Measurements from ENCODE around the gene SYT14. TPM values are rescaled to one million over a fixed set of nuclear protein-coding genes. Genes with fewer than 3 reads are reported as not detected.

Gene SYT14
- total RNA-seq, 2 donors from 2014 or later: 6.2 to 7.1 TPM

- WGBS, 2 experiments (ENCODE audit: insufficient coverage in 1 of 2, insufficient read length in 1 of 2): 90 to 94% methylated on average over 2 of the region's 2 CpGs
Measured at GRCh38 chr1:209945377-209945776, 7.4 kb downstream of the SYT14 start.

DNA sequence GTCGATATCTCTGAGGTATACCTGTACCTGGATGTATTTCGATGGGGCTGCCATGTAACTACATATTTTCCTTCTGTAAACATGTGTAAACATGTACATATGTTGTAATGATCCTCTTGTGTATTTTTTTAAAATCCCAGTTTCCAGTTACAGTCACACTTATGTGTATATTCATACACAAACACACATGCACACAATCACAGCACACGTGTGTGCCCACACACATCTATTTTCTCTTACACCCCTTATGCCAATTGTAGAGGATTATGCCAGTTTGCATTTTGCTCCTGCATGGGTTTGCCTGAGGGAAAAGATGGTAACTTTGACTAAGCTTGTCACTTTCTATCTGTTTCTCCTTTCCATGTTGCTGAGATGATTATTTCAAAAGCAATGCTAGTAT, 10.1 kb downstream of the SYT14 start:
- H3K27me3 Mint-ChIP-seq (ENCODE audit: insufficient read depth): no peaks in the 10 kb centered on the region
- WGBS, 2 experiments (ENCODE audit: insufficient coverage in 1 of 2, insufficient read length in 1 of 2): 95 to 100% methylated on average over 2 to 3 of the region's 3 CpGs
- H3K27me3 ChIP-seq (ENCODE audit: control insufficient read depth, insufficient read depth, low read length, poor library complexity, severe bottlenecking): no peaks in the 10 kb centered on the region
- H3K27ac Mint-ChIP-seq: no peak overlapping the region
- no peaks in the 10 kb centered on the region for H3K36me3 Mint-ChIP-seq (ENCODE audit: low read depth)
- DNase-seq: no peak
- H3K4me3 ChIP-seq (ENCODE audit: low read length): no peak overlapping the region
- no peak overlapping the region for H3K27ac ChIP-seq (ENCODE audit: low read depth, low read length)
- TF ChIP-seq CTCF (conservative IDR thresholded peaks at IDR 0.05): no peak
- no peaks in the 10 kb centered on the region for H3K36me3 ChIP-seq (ENCODE audit: control insufficient read depth, insufficient read depth, low read length)
- no peak overlapping the region for H3K4me3 Mint-ChIP-seq
- no peaks in the 10 kb centered on the region for H3K9me3 ChIP-seq (ENCODE audit: control insufficient read depth, low read length)
- no peak overlapping the region for H3K9ac ChIP-seq (ENCODE audit: extremely low read depth, low read length, poor library complexity, severe bottlenecking)
- no peaks in the 10 kb centered on the region for H3K9me3 Mint-ChIP-seq
- no peaks in the 10 kb centered on the region for H3K4me1 ChIP-seq (ENCODE audit: control insufficient read depth, insufficient read depth, low read length)
- no peaks in the 10 kb centered on the region for H3K4me1 Mint-ChIP-seq

More at GRCh38 chr1:209945377-209945776, 7.4 kb downstream of the SYT14 start:
- H3K36me3 Mint-ChIP-seq (ENCODE audit: low read depth): no peaks in the 10 kb centered on the region
- no peak overlapping the region for H3K27ac Mint-ChIP-seq
- Histone ChIP-seq H3K4me3 (ENCODE audit: low read length) (no peak overlapping the region), H3K27me3 (ENCODE audit: control insufficient read depth, insufficient read depth, low read length, poor library complexity, severe bottlenecking) (no peaks in the 10 kb centered on the region), H3K9ac (ENCODE audit: extremely low read depth, low read length, poor library complexity, severe bottlenecking) (no peak overlapping the region), H3K9me3 (ENCODE audit: control insufficient read depth, low read length) (no peaks in the 10 kb centered on the region), H3K36me3 (ENCODE audit: control insufficient read depth, insufficient read depth, low read length) (no peaks in the 10 kb centered on the region), H3K4me1 (ENCODE audit: control insufficient read depth, insufficient read depth, low read length) (no peaks in the 10 kb centered on the region), H3K27ac (ENCODE audit: low read depth, low read length) (no peak overlapping the region)
- H3K4me1 Mint-ChIP-seq: no peaks in the 10 kb centered on the region
- H3K4me3 Mint-ChIP-seq: no peak overlapping the region
- H3K27me3 Mint-ChIP-seq (ENCODE audit: insufficient read depth): no peaks in the 10 kb centered on the region
- DNase-seq: no peak
- TF ChIP-seq CTCF (conservative IDR thresholded peaks at IDR 0.05): no peak
- H3K9me3 Mint-ChIP-seq: no peaks in the 10 kb centered on the region

DNA sequence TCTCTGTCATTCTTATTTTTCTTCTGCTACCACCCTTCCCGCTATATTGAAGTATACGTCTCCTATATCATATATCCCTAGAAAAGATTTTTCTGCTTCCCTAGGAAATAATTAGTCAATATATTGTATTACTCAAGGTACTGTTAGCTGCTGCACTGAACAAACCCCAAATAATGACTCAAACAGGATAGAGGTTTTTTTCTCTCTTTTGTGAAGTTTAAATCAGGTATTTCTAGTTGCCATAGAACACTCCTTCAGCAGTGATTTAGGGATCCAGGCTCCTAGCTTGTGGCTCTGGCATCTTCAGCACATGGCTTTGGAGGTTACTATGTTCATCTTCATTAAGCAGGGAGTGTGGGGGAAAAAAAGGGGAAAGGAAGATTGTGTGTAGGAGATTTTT, 18.1 kb downstream of the SYT14 start:
- Histone ChIP-seq H3K4me3 (ENCODE audit: low read length) (no peak overlapping the region), H3K4me1 (ENCODE audit: control insufficient read depth, insufficient read depth, low read length) (no peaks in the 10 kb centered on the region), H3K9me3 (ENCODE audit: control insufficient read depth, low read length) (no peaks in the 10 kb centered on the region), H3K9ac (ENCODE audit: extremely low read depth, low read length, poor library complexity, severe bottlenecking) (no peak overlapping the region), H3K36me3 (ENCODE audit: control insufficient read depth, insufficient read depth, low read length) (no peaks in the 10 kb centered on the region), H3K27me3 (ENCODE audit: control insufficient read depth, insufficient read depth, low read length, poor library complexity, severe bottlenecking) (no peaks in the 10 kb centered on the region), H3K27ac (ENCODE audit: low read depth, low read length) (no peak overlapping the region)
- no peak for TF ChIP-seq CTCF (conservative IDR thresholded peaks at IDR 0.05)
- H3K4me3 Mint-ChIP-seq: no peak overlapping the region
- no peaks in the 10 kb centered on the region for H3K27me3 Mint-ChIP-seq (ENCODE audit: insufficient read depth)
- WGBS, 2 experiments (ENCODE audit: insufficient coverage in 1 of 2, insufficient read length in 1 of 2): 97% methylated on average over 2 of the region's 2 CpGs; no CpG with 5 or more reads in 1 of the 2 experiments
- no peaks in the 10 kb centered on the region for H3K36me3 Mint-ChIP-seq (ENCODE audit: low read depth)
- no peaks in the 10 kb centered on the region for H3K4me1 Mint-ChIP-seq
- no peak for DNase-seq
- H3K9me3 Mint-ChIP-seq: no peaks in the 10 kb centered on the region
- no peak overlapping the region for H3K27ac Mint-ChIP-seq
